ENCODE results near the gene ADAT3.

The ADAT3 gene

GRCh38 chr19:1866693-1867348, 38.4 kb upstream of the ADAT3 start:
- Histone ChIP-seq H3K4me1 (ENCODE audit: control insufficient read depth in 1 of 2, insufficient read depth in 2 of 2, low read length in 2 of 2) (peaks cover 5 to 7% of the 10 kb centered on the region in 2 experiments), H3K79me2 (ENCODE audit: control insufficient read depth, insufficient read depth, low read length, poor library complexity) (peaks cover 4% of the 10 kb centered on the region), H2AFZ (ENCODE audit: insufficient read depth, low read length, poor library complexity) (no peak overlapping the region), H2AK5ac (ENCODE audit: low read length) (no peak overlapping the region), H3K36me3 (ENCODE audit: control insufficient read depth in 1 of 2, insufficient read depth in 2 of 2, low read length in 2 of 2) (peaks cover 6 to 11% of the 10 kb centered on the region in 2 experiments), H4K8ac (ENCODE audit: low read depth, low read length) (no peak overlapping the region), H4K91ac (ENCODE audit: low read depth, low read length) (no peak overlapping the region), H2BK12ac (ENCODE audit: low read length) (no peak overlapping the region), H3K18ac (ENCODE audit: low read length) (no peak overlapping the region), H3K23ac (ENCODE audit: low read length) (no peak overlapping the region), H3K79me1 (ENCODE audit: low read length) (peaks cover 12% of the 10 kb centered on the region), H3K9me3 (ENCODE audit: insufficient read depth, low read depth, low read length) (peaks cover 3% of the 10 kb centered on the region), H3K14ac (ENCODE audit: low read length) (no peak overlapping the region), H2BK5ac (ENCODE audit: low read depth, low read length, poor library complexity) (no peak overlapping the region), H3K27ac (ENCODE audit: low read depth, low read length) (no peak overlapping the region), H2BK120ac (ENCODE audit: insufficient read depth, low read length, poor library complexity) (no peak overlapping the region), H3K4me2 (ENCODE audit: low read length) (no peak overlapping the region), H3K27me3 (ENCODE audit: insufficient read depth, low read length) (peaks cover 6% of the 10 kb centered on the region), H3K9ac (ENCODE audit: low read length) (no peak overlapping the region), H3K4me3 (ENCODE audit: low read depth, low read length) (no peak overlapping the region), H3K4ac (ENCODE audit: low read depth, low read length) (no peak overlapping the region), H4K12ac (ENCODE audit: low read depth, low read length) (no peak overlapping the region)
- WGBS (ENCODE audit: extremely low coverage, insufficient coverage, insufficient read length): no CpG with 5 or more reads among the region's 8 CpGs
- DNase-seq: no peak

DNA sequence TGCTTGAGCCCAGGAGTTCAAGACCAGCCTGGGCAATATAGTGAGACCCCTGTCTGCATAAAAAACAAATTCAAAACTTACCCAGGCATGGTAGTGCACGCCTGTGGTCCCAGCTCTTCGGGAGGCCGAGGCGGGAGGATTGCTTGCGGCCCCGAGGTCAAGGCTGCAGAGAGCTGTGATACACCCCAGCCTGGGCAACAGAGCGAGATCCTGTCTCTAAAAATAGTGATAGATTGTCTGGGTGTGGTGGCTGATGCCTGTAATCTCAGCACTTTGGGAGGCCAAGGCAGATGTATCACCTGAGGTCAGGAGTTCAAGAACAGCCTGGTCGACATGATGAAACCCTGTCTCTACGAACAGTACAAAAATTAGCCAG, 37.9 kb upstream of the ADAT3 start:
- no peak overlapping the region for H3K27ac ChIP-seq (ENCODE audit: low read depth, low read length)
- H3K18ac ChIP-seq (ENCODE audit: low read length): no peak overlapping the region
- H2AK5ac ChIP-seq (ENCODE audit: low read length): no peak overlapping the region
- no peak overlapping the region for H4K8ac ChIP-seq (ENCODE audit: low read depth, low read length)
- no peak overlapping the region for H2BK120ac ChIP-seq (ENCODE audit: insufficient read depth, low read length, poor library complexity)
- no peak overlapping the region for H2AFZ ChIP-seq (ENCODE audit: insufficient read depth, low read length, poor library complexity)
- H3K27me3 ChIP-seq (ENCODE audit: insufficient read depth, low read length): peaks cover 2% of the 10 kb centered on the region
- H3K4me2 ChIP-seq (ENCODE audit: low read length): no peak overlapping the region
- no peak overlapping the region for H2BK12ac ChIP-seq (ENCODE audit: low read length)
- peaks cover 6 to 13% of the 10 kb centered on the region in 2 experiments for H3K36me3 ChIP-seq (ENCODE audit: control insufficient read depth in 1 of 2, insufficient read depth in 2 of 2, low read length in 2 of 2)
- H3K23ac ChIP-seq (ENCODE audit: low read length): no peak overlapping the region
- no peak for DNase-seq
- H2BK5ac ChIP-seq (ENCODE audit: low read depth, low read length, poor library complexity): no peak overlapping the region
- H3K4me1 ChIP-seq (ENCODE audit: control insufficient read depth in 1 of 2, insufficient read depth in 2 of 2, low read length in 2 of 2): peaks cover 3 to 4% of the 10 kb centered on the region in 2 experiments
- H3K14ac ChIP-seq (ENCODE audit: low read length): no peak overlapping the region
- H3K79me1 ChIP-seq (ENCODE audit: low read length): peaks cover 12% of the 10 kb centered on the region
- H3K9ac ChIP-seq (ENCODE audit: low read length): no peak overlapping the region
- H4K91ac ChIP-seq (ENCODE audit: low read depth, low read length): no peak overlapping the region
- no peak overlapping the region for H4K12ac ChIP-seq (ENCODE audit: low read depth, low read length)
- WGBS (ENCODE audit: extremely low coverage, insufficient coverage, insufficient read length): no CpG with 5 or more reads among the region's 9 CpGs
- H3K4ac ChIP-seq (ENCODE audit: low read depth, low read length): no peak overlapping the region
- no peak overlapping the region for H3K4me3 ChIP-seq (ENCODE audit: low read depth, low read length)
- H3K9me3 ChIP-seq (ENCODE audit: insufficient read depth, low read depth, low read length): peaks cover 3% of the 10 kb centered on the region
- H3K79me2 ChIP-seq (ENCODE audit: control insufficient read depth, insufficient read depth, low read length, poor library complexity): peaks cover 4% of the 10 kb centered on the region

- Histone ChIP-seq H3K18ac (ENCODE audit: low read length) (no peak overlapping the region), H3K27ac (ENCODE audit: low read depth, low read length) (no peak overlapping the region), H3K14ac (ENCODE audit: low read length) (no peak overlapping the region), H2BK12ac (ENCODE audit: low read length) (no peak overlapping the region), H4K12ac (ENCODE audit: low read depth, low read length) (no peak overlapping the region), H3K4me3 (ENCODE audit: low read depth, low read length) (no peak overlapping the region), H4K8ac (ENCODE audit: low read depth, low read length) (no peak overlapping the region), H3K79me1 (ENCODE audit: low read length) (peaks cover 9% of the 10 kb centered on the region), H3K79me2 (ENCODE audit: control insufficient read depth, insufficient read depth, low read length, poor library complexity) (peaks cover 5% of the 10 kb centered on the region), H3K36me3 (ENCODE audit: control insufficient read depth in 1 of 2, insufficient read depth in 2 of 2, low read length in 2 of 2) (peaks cover 13 to 26% of the 10 kb centered on the region in 2 experiments), H3K9me3 (ENCODE audit: insufficient read depth, low read depth, low read length) (peaks cover 3% of the 10 kb centered on the region), H4K91ac (ENCODE audit: low read depth, low read length) (no peak overlapping the region), H2AK5ac (ENCODE audit: low read length) (no peak overlapping the region), H3K23ac (ENCODE audit: low read length) (no peak overlapping the region), H3K4ac (ENCODE audit: low read depth, low read length) (no peak overlapping the region), H2BK5ac (ENCODE audit: low read depth, low read length, poor library complexity) (no peak overlapping the region), H2BK120ac (ENCODE audit: insufficient read depth, low read length, poor library complexity) (no peak overlapping the region), H3K9ac (ENCODE audit: low read length) (no peak overlapping the region), H2AFZ (ENCODE audit: insufficient read depth, low read length, poor library complexity) (no peak overlapping the region), H3K4me1 (ENCODE audit: control insufficient read depth in 1 of 2, insufficient read depth in 2 of 2, low read length in 2 of 2) (peaks cover 8 to 9% of the 10 kb centered on the region in 2 experiments), H3K27me3 (ENCODE audit: insufficient read depth, low read length) (no peaks in the 10 kb centered on the region), H3K4me2 (ENCODE audit: low read length) (no peak overlapping the region)
- no CpG with 5 or more reads among the region's 7 CpGs for WGBS (ENCODE audit: extremely low coverage, insufficient coverage, insufficient read length)
- DNase-seq: no peak
Observed at GRCh38 chr19:1868971-1869370, 36.2 kb upstream of the ADAT3 start.

DNA sequence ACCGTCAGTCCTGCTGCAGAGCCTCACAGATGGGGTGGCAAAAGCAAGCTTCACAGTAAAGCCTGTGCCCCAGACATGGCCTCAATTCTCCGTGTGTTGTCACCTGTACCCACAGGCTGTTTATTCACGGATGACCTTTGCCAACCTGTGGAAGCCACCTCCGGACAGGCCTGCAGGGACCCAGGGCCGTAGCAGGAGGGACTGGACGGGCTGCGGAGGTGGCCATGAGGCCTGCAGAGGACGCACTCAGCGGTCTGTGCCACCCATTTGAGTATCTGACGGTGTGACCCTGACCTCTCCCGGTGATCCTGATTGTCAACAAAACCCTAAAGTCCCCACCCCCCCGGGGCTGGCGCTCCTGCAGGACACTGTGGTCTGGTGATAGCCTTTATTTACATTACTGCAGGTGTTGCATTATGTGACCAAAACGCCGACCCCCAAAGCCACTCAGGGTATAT, 34.0 kb upstream of the ADAT3 start:
- Histone ChIP-seq H2AFZ (ENCODE audit: insufficient read depth, low read length, poor library complexity) (no peak overlapping the region), H4K12ac (ENCODE audit: low read depth, low read length) (no peak overlapping the region), H3K9ac (ENCODE audit: low read length) (no peak overlapping the region), H3K4me1 (ENCODE audit: control insufficient read depth in 1 of 2, insufficient read depth in 2 of 2, low read length in 2 of 2) (peaks cover 6 to 7% of the 10 kb centered on the region in 2 experiments), H2BK120ac (ENCODE audit: insufficient read depth, low read length, poor library complexity) (no peak overlapping the region), H4K8ac (ENCODE audit: low read depth, low read length) (no peak overlapping the region), H4K91ac (ENCODE audit: low read depth, low read length) (no peak overlapping the region), H3K4me2 (ENCODE audit: low read length) (no peak overlapping the region), H3K27ac (ENCODE audit: low read depth, low read length) (no peak overlapping the region), H3K36me3 (ENCODE audit: control insufficient read depth in 1 of 2, insufficient read depth in 2 of 2, low read length in 2 of 2) (peaks cover 13 to 26% of the 10 kb centered on the region in 2 experiments), H3K4ac (ENCODE audit: low read depth, low read length) (no peak overlapping the region), H2AK5ac (ENCODE audit: low read length) (no peak overlapping the region), H2BK12ac (ENCODE audit: low read length) (no peak overlapping the region), H2BK5ac (ENCODE audit: low read depth, low read length, poor library complexity) (no peak overlapping the region), H3K79me2 (ENCODE audit: control insufficient read depth, insufficient read depth, low read length, poor library complexity) (peaks cover 10% of the 10 kb centered on the region), H3K4me3 (ENCODE audit: low read depth, low read length) (no peak overlapping the region), H3K18ac (ENCODE audit: low read length) (no peak overlapping the region), H3K79me1 (ENCODE audit: low read length) (peaks cover 5% of the 10 kb centered on the region), H3K9me3 (ENCODE audit: insufficient read depth, low read depth, low read length) (peaks cover 7% of the 10 kb centered on the region), H3K23ac (ENCODE audit: low read length) (no peak overlapping the region), H3K27me3 (ENCODE audit: insufficient read depth, low read length) (no peaks in the 10 kb centered on the region), H3K14ac (ENCODE audit: low read length) (no peak overlapping the region)
- no CpG with 5 or more reads among the region's 15 CpGs for WGBS (ENCODE audit: extremely low coverage, insufficient coverage, insufficient read length)
- no peak for DNase-seq

Measured in trophoblast cell (in vitro differentiated cells and primary cell).